ENCODE results near the gene ZSWIM5. TPM values are rescaled to one million over a fixed set of nuclear protein-coding genes. Genes with fewer than 3 reads are reported as not detected.
"Not testable (repeated sequence)": the region's sequence is repeated elsewhere in the genome, so short reads cannot be mapped to it uniquely, and the experiment has no call there.

The ZSWIM5 gene
- total RNA-seq, 1 donor from 2014 or later, result under 0.01 TPM

- no peak for TF ChIP-seq CTCF (IDR thresholded peaks at IDR 0.05; ENCODE audit: insufficient read depth, low read length, severe bottlenecking)
- Histone ChIP-seq H3K4me3 (ENCODE audit: low read depth, low read length) (no peak overlapping the region), H3K27me3 (ENCODE audit: control insufficient read depth, insufficient read depth, low read length) (no peaks in the 10 kb centered on the region), H3K36me3 (ENCODE audit: control insufficient read depth, insufficient read depth, low read length) (no peaks in the 10 kb centered on the region)
- FAIRE-seq (no peak), DNase-seq (ENCODE audit: low read depth) (no peak)
Measured at GRCh38 chr1:45111239-45111638, 95.2 kb downstream of the ZSWIM5 start.

DNA sequence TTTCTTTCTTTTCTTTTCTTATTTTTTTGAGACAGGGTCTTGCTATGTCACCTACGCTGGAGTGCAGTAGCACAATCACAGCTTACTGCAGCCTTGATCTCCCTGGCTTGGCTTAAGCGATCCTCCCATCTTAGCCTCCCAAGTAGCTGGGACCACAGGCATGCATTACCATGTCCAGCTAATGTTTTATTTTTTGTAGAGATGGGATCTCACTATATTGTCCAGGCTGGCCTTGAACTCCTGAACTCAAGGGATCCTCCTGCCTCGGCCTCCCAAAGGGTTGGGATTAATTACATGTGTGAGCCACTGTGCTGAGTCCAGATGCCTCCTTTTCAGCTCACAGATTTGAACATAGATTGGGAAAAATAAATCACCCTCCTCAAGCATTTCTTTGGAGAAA lies 98.6 kb downstream of the ZSWIM5 start:
- Histone ChIP-seq H3K36me3 (ENCODE audit: control insufficient read depth, insufficient read depth, low read length) (no peaks in the 10 kb centered on the region), H3K27me3 (ENCODE audit: control insufficient read depth, insufficient read depth, low read length) (no peaks in the 10 kb centered on the region), H3K4me3 (ENCODE audit: low read depth, low read length) (no peak overlapping the region)
- no peak for TF ChIP-seq CTCF (IDR thresholded peaks at IDR 0.05; ENCODE audit: insufficient read depth, low read length, severe bottlenecking)
- no peak for DNase-seq (ENCODE audit: low read depth)
- FAIRE-seq, result no peak

DNA sequence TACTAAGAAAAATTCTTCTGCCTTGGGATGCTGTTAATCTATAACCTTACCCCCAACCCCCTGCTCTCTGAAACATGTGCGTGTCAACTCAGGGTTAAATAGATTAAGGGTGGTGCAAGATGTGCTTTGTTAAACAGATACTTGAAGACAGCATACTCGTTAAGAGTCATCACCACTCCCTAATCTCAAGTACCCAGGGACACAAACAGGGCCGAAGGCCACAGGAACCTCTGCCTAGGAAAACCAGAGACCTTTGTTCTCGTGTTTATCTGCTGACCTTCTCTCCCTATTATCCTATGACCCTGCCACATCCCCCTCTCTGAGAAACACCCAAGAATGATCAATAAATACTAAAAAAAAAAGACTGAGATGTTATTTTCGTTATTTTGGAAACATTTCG lies 99.5 kb downstream of the ZSWIM5 start:
- not testable (repeated sequence) for H3K36me3 ChIP-seq (ENCODE audit: control insufficient read depth, insufficient read depth, low read length); H3K4me3 ChIP-seq (ENCODE audit: low read depth, low read length); FAIRE-seq; DNase-seq (ENCODE audit: low read depth); H3K27me3 ChIP-seq (ENCODE audit: control insufficient read depth, insufficient read depth, low read length)

GRCh38 chr1:45106156-45106545 lies 100.3 kb downstream of the ZSWIM5 start:
- DNase-seq (ENCODE audit: low read depth); H3K27me3 ChIP-seq (ENCODE audit: control insufficient read depth, insufficient read depth, low read length); H3K4me3 ChIP-seq (ENCODE audit: low read depth, low read length); FAIRE-seq; H3K36me3 ChIP-seq (ENCODE audit: control insufficient read depth, insufficient read depth, low read length): not testable (repeated sequence)

DNA sequence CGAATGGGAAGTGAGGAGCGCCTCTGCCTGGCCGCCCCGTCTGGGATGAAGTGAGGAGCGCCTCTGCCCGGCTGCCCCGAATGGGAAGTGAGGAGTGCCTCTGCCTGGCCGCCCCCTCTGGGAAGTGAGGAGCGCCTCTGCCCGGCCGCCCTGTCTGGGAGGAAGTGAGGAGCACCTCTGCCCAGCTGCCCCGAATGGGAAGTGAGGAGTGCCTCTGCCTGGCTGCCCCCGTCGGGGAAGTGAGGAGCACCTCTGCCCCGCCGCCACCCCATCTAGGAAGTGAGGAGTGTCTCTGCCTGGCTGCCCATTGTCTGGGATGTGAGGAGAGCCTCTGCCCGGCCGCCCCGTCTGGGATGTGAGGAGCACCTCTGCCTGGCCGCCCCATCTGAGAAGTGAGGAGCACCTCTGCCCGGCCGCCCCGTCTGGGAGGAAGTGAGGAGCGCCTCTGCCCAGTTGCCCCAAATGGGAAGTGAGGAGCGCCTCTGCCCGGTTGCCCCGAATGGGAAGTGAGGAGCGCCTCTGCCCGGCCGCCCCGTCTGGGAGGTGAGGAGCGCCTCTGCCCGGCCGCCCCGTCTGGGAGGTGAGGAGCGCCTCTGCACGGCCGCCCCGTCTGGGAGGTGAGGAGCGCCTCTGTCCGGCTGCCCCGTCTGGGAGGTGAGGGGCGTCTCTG lies 100.8 kb downstream of the ZSWIM5 start:
- not testable (repeated sequence) for DNase-seq (ENCODE audit: low read depth)

DNA sequence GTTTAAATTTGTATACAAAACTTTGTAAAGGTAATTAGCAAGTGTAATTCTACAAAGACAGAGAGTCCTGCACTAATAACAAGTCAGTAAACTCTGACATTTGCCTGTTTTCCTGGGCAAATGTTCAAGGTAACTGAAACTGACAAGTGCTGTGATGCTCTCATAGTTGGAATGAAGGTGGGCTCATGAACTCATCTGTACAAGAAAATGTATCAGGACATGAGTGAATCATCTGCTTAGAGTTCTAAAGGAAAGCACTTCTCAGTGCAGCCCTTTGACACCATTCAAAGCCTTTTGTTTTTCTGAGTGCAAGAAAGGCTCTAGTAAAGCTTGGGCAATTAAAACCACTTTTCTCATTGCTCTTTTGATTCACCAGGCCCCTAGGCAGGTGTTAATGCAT lies 102.9 kb downstream of the ZSWIM5 start:
- H3K4me3 ChIP-seq (ENCODE audit: low read depth, low read length), result no peak overlapping the region
- FAIRE-seq, result no peak
- no peak for DNase-seq (ENCODE audit: low read depth)

More for the DNA sequence above, 100.8 kb downstream of the ZSWIM5 start:
- H3K4me3 ChIP-seq (ENCODE audit: low read depth, low read length); H3K36me3 ChIP-seq (ENCODE audit: control insufficient read depth, insufficient read depth, low read length); FAIRE-seq; H3K27me3 ChIP-seq (ENCODE audit: control insufficient read depth, insufficient read depth, low read length): not testable (repeated sequence)

GRCh38 chr1:45101947-45102346 lies 104.5 kb downstream of the ZSWIM5 start:
- DNase-seq (ENCODE audit: low read depth), result no peak
- no peak for TF ChIP-seq CTCF (IDR thresholded peaks at IDR 0.05; ENCODE audit: insufficient read depth, low read length, severe bottlenecking)
- no peak for FAIRE-seq
- Histone ChIP-seq H3K36me3 (ENCODE audit: control insufficient read depth, insufficient read depth, low read length) (no peaks in the 10 kb centered on the region), H3K4me3 (ENCODE audit: low read depth, low read length) (no peak overlapping the region), H3K27me3 (ENCODE audit: control insufficient read depth, insufficient read depth, low read length) (no peaks in the 10 kb centered on the region)

More for the DNA sequence above, 102.9 kb downstream of the ZSWIM5 start:
- Histone ChIP-seq H3K27me3 (ENCODE audit: control insufficient read depth, insufficient read depth, low read length) (no peaks in the 10 kb centered on the region), H3K36me3 (ENCODE audit: control insufficient read depth, insufficient read depth, low read length) (no peaks in the 10 kb centered on the region)
- TF ChIP-seq CTCF (IDR thresholded peaks at IDR 0.05; ENCODE audit: insufficient read depth, low read length, severe bottlenecking), result no peak

GRCh38 chr1:45101528-45101927 lies 104.9 kb downstream of the ZSWIM5 start:
- H3K4me3 ChIP-seq (ENCODE audit: low read depth, low read length); FAIRE-seq; H3K36me3 ChIP-seq (ENCODE audit: control insufficient read depth, insufficient read depth, low read length); H3K27me3 ChIP-seq (ENCODE audit: control insufficient read depth, insufficient read depth, low read length); DNase-seq (ENCODE audit: low read depth): not testable (repeated sequence)

All from bronchial epithelial cell (primary cell).